HG02571 (cell line): ENCODE measurements around the gene MPP3.

Experiments used
- ATAC-seq: cut with Tn5 transposase; IDR thresholded peaks from one replicate; pipeline ENCODE4 v1.9.1; 2021; ENCODE audit warnings: mild to moderate bottlenecking, moderate library complexity; ENCODE audit not compliant: unreplicated experiment

The MPP3 gene

DNA sequence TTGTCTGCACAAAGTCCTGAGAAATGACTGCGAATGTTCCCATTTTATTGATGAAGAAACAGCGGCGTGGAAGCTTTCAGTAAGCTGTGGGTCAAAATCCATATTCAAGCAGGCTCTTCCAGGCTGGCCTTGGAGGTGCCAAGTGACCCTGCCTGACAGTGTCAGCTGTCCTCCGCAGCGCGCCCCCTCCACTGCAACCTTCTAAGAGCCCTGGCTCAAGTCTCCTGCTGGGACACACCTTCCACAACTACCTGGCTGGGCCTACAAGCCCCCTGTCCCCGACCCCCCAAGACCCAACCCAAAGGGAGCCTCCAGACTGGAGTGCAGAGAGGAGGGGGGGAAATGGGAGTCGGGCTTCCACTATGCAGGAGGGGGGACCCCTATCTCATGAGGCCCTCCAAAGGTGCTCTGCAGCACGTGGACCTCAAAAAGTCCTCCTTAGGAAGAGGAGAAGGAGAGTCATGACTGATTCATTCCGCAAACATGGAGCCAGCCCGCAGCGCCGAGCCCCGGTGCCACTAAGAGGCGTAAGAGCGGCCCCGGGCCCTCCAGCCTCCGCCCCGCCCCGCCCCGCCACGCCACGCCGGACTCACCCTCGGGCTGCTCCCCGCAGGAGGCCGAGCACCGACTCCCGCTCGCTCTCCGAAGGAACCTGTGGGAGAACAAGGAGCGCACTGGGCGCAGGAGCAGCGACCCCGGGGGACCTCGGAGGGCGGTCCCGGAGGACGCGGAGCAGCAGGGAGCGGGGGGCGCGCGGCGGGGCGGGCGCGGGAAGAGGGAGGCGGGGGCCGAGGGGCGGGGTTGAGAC is 574 bp downstream of the MPP3 start:
- no peak for ATAC-seq

DNA sequence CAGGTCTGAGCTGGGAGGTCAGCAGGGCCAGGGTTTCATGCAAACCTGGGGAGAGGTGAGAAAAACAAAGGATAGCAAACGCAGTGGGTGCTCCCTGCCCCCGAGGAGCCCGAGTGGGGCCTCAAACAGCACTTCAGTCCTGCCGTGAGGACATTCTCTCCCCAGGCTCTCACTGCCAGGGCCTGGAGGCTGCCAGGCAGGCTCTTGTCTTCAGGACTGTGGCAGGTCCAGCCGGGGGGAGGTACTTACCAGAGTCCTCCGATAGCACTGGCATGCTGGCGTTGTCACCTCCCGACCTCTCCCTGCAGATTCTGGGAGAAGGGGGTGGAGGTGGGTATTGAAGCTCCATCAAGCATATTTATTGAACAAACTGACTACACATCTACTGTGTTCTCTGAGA is 1.3 kb downstream of the MPP3 start:
- ATAC-seq = no peak

DNA sequence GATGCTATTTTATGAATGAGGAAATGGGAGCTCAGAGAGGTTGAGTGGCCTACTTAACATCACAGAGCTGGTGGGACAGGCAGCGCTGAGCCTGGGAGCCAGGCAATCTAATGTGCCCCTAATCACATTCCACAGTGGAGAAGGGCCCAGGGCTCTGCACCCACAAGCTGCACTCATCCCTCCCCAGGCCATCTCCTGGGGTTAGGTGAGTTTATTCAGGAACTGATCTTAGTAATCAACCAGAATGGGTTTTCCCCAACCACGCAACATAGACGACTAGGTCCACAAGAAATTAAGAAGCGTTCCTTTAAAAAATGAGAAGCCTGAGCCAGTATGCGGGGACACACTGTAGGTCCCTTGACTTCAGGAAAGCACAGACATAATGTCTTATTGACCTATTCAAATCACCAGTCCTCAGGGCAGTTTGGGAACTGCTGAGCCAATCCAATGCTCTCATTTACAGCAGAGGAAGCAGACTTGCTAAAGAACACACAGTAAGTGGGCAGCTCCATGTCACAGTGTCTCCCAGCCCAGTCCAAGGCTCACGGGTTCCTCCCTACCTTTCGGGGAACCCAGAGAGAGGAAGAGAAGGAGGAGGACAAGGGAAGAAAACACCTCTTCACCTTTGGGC is 2.3 kb downstream of the MPP3 start:
- ATAC-seq = no peak

DNA sequence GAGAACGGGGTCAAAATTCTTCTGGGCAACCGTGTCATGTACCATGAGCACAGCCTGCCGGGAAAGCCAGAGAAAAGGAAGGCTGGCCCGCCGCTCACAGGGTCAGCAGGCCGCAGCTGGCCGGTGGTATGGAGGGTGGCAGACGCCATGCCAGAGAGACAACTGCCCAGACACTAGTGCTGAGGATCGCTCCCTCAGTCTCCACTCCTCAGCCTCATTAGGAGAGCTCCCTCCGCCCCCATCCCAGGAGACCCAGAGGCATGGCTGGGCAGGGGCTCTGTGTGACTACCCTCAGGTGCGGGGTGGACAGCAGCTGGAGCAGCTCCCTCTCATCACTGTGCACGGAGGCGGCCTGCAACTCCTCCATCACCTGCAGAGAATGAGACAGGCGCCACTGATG is 3.2 kb downstream of the MPP3 start:
- no peak for ATAC-seq

DNA sequence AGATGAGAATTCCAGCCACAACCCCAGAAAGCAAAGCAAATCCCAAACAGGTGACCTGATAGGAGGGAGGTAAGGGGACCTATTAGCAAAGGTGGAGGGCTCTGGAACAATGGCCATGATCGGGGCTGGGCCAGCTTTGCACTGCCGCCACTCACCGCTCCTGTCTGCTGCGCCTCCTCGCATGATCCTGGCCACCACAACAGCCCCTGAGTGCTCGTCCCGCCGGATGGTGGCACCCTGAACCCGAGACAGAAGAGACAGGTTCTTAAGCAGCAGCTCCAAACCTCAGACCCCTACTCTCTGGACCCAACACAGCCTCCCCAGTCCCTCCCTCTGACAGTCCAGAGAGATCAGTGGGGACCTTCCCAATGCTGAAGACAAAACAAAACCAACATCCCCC is 5.3 kb downstream of the MPP3 start:
- ATAC-seq = no peak

DNA sequence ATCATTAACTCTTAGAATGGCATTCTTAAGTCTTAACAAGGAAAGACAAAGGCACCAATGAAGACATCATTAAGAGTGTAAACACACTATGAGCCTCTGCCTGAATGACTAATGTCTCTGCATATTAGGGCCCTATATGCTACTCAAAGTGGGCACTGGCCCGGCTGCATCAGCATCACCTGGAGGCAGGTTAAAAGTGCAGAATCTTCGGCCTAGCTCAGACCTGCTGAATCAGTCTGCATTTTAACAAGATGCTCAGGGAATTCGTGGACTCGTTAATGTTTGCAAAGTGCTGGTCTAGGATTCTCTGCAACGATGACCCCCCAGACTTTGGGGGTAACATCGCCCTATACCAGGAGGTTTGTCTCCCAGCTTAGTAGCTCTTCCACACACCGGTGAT is 6.7 kb downstream of the MPP3 start:
- no peak for ATAC-seq

DNA sequence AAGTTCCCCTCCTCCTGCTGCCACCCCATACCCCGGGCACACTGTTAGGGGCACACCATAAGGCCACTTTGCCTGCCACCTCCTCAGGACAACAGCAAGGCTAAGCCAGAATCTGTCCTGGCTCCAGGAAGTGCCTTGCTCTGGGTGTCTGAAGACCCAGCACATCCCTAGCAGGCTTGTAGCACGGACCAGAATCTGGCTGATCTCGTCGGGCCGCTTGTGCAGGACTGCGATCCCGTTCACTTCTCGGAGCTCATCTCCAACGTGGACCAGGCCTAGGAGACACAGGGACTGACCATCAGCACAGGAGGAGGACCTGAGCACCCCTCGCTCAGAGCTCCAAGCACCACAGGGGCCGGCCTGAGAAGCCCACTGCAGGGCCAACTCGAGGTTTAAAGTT is 7.4 kb downstream of the MPP3 start:
- no peak for ATAC-seq

DNA sequence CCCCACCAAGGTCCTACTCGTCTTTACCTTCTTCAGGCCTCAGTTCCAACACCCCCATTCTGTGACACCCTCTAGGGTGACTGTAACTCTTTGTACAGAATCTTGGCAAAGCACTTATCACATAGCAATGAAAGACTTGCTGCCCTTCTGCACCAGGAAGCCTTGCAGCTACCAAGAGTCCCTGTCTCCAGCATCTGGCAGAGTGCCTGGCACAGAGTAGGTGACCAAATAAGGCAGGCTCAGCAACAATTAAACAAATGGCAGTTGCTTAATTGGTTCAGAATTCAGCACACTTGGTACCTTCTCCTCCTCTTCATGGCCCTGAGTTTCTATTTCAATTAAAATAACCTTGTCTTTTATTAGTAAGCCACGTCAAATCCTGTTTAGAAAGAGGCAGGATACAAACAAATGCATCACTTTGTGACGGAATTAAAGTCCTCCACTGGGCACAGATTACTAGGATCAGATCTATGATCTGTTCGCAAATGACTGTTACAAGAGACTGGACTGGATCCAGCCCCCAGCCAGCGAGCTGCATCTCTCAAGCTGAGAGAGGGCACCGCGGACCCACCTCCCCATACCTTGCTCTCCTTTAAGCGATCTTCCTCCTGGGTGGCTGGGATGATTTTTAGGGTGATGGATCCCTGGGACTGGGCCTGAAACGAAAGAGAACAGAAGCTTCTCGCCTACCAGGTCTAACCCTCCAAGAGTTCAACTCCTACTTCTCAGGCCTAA is 9.4 kb downstream of the MPP3 start:
- ATAC-seq = no peak

DNA sequence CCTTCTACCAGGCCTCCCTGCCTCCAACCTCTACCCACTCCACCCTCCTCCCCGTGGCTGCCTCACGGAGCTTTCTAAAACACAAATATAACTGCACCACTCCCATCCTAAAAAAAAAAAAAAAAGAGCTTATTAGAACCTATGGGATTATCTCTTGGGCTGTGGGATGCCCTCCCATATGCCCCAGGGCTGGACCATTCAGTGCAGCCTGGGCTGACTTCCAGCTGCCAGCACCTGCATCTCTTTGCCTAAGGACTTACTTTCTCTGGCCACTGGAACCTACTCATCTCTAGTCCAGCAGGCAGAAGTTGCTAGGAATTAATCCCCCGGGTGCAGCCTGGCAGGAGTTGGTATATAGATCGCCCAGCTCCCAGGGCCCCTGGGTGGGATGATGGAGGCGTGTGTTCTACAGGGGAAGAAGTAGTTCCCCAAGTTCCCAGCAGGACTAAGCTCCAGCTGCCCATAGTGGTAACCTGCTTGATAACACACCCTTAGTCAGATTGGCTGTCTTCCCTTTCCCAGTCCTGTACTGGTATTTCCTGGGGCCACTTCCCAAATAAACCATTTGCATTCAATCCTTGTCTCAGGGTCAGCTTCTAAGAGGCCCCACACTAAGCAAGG is 10.3 kb downstream of the MPP3 start:
- no peak for ATAC-seq

DNA sequence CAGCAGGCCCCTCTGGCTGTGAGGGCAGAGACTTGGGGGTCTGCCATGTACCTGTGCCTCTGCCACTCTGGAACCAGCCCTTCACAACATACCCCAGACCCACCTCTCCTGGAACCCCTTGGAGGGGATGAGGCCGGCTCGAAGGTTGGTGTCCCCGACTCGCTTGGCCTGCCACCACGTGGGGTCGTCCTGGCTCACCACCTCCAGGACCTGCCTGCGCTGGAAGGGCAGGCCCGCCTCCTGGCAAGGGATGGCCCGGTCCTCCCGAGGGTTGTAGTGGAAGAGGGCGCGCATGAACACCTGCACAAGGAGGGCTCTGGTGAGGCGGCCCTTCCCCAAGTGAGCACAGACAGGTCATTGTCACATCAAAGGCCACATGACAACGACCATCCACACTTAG is 12.2 kb downstream of the MPP3 start:
- no peak for ATAC-seq

DNA sequence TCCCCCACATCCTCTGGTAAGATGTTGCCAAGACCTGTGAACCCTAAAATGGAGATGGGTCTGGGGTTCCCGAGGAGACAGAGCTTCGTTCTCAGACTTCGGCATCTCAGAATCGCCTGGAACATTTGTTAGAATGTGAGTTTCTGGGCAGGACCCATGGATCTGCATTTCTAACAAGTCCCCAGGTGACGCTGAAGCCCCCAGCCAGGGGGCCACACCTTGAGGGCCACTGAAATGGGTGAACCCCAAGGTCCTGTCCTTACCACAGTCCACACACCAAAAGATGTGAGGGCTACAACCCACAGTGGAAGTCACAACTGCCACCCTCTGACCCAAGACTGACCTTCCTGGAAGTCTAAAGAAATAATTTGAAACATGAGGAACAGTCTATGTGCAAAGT is 14.0 kb downstream of the MPP3 start:
- ATAC-seq = no peak

DNA sequence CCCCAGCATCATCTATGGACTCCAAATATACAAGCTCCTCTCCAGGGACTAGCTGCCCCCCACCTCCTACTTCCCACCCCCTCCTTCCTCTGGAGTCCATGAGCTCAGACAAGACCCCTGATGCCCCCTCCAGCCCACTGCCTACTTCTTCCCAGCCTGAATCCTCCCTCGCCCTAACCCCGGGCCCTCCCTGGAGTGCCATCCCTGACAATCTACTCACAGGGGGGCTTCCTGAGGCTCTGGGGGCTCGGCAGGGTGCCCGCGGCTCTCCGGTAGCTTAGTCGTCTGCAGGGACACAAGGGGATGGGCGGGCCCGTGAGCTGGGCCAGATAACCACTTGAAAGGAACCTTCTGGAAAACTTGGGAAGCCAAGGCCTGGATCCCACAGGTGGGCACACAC is 15.1 kb downstream of the MPP3 start:
- ATAC-seq = no peak

DNA sequence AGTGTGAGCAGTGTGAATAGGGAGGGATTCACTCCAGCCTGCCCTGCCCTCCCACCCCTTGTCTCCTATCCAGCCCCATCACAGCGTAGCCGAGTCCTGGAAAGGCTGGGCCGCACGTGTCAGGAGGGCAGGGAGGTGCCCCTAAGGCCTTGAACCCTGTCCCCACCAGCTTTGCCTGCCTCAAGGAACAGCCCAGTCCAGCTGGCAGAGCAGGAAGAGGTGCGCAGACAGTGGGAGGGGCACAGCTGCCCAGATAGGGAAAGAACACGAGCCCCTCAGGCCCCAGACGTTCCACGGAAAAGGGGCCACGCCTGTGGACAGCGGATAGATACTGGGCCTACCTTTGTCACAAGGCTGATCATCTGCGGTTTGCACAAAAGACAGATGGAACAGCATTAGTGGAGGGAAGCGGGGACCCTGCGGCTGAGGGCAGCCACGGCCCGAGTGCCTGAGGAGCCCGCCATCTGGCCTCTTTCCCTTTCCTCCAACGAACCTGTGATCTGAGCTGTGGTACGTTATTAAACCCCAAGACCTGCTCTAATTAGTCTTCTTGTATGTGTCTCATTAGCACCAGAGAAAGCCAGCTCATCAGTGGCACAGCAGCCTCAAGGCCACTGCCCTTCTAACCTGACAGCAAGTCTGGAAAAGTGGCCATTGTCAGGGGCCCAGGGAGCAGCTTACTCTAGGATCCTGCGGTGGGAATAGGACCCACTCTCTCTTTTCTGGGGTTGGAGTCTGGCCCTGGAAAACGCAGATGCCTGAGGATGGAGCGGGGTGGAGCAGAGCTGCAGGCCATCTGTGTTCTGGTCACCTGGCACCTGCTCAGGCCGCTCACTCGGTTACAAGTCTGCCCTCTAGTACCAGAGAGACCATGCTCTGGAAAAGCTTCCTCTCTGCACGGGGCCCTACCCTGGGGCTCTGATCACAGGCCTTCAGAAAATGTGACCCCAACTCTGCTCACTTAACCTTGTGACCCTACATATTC is 16.3 kb downstream of the MPP3 start:
- no peak for ATAC-seq

DNA sequence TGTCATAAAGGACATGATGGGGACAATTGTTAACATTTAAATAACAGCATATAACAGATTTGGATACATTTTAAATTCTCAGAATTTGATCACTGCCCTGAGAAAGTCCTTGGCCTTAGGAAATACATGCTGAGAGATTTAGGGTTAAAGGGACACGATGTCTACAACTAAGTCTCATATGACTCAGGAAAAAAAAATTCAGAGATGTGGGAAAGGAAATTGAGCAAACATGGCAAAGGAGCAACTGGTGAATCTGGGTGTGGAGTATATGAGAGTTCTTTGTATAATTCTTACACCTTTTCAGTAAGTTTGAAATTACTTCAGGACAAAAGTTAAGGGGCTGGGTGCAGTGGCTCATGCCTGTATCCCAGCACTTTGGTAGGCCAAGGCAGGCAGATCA is 18.2 kb downstream of the MPP3 start:
- no peak for ATAC-seq

DNA sequence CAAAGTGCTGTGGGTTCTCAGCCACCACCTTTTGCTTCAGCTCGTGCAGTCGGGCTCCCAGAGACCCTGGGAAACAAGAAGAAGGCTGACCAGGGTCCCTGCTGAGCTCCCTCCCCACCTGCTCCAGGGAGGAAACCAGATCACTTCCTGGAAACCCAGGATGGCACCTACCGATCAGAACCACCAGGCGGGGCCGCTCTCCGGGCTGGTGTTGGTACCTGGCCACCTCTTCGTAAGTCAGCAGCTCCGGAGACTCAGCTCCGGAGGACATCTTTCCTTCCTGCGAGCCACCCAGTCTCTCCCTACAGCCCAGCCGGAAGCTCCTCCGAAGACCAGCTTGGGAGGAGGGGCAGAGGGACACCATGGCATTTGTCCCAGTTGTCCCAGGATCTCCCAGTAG is 18.9 kb downstream of the MPP3 start:
- ATAC-seq = no peak

DNA sequence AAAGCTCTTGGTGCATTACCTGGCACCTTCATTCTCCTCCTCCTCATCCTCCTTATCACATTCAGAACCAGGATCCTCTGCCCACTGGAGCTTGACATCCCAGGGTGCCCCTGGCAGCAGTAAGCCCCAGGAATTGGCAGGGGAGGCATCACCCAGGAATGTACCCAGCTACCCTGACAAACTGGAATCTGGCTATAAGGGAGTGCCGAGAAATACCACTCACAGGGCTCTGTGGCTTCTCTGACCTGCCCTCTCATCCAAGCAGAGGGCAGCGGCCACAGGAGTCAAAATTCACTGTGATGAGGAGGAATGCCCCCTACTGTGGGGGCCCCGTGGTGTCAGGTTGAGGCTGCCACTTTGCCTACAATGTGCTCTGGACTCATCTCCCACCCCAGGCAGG is 19.6 kb downstream of the MPP3 start:
- no peak for ATAC-seq

DNA sequence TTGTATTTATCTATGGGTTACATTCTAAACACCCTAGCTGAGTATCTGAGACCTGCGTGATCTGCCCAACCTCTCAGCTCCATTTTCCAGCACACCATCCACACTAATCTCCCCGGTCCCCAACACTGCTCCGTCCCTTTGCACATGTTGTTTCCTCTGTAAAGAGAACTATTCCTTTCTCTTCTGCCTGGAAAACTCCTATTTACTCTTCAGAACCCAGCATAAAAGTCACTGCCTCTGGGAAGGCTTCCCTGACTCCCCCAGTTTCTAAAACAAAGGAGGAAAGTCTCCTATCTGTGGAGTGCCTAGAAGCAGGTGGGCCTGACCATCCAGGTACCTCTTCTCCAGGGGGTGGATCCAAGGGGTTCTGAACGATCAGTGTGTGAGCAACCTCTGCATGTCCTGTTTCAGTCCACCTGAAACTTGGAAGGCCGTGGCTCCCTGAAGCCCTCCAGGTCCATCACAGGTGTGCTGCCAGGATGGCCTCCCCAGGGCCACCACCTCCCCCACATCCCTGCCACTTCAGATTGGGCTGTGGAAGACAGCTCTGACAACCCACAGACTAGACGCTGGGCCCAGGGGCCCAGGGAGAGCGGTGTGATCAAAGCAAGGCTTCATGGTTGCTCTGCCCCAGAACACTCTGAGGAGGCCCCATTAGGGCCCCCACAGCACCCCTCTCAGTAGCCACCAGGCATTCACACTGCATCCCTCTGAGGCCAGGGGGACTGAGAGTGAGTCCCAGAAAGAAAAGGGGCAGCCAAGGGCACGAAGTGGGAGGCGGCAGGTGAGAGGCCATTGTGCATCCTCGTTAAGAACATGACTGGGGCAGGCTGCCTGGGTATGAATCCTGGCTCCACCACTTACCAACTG is 20.3 kb downstream of the MPP3 start:
- no peak for ATAC-seq

DNA sequence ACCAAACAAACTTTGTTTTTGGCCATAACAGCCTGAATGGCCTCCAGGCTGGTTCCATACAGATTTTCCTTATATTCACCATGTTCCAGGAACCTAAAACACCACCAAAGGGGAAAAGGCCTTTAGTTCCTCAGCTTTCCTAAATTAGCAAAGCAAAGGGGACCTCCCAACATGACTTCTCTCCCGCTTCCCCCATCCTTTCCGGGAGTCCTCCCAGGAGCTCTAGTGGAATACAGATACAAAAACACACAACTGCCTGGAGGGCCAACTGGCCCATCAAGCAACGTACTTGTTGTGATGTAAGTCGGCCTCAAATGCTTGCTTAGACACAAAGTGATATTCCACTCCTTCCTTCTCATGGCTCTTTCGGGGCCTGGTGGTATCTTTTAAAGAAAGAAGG is 22.1 kb downstream of the MPP3 start:
- ATAC-seq = no peak

DNA sequence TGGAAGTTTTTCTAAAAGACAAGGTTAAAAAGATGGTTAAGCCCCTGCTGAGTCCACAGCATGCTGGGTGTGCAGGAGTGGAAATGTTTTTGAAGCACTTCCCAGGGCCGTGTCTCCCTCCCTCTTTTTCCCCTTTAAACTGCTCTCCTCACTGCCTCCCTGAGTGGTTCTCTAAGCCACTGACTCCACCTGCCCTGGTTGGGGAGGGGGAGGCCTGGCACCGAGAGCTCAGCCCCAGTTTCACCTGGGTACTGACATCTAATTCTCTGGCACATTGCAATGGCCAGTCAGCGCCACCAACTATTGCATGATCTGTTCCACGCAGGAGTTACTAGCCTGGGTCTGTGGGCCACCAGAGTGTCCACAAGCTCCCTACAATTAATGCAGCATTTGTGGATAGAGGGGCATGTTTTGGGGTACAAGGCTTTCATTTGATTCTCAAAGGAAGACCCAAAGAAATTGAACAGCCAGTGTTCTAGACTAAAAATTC is 22.7 kb downstream of the MPP3 start:
- ATAC-seq = no peak
